ENCODE results near the gene MRPL36. TPM values are rescaled to one million over a fixed set of nuclear protein-coding genes. Genes with fewer than 3 reads are reported as not detected.

Gene MRPL36
- total and polyA plus RNA-seq, 2 of the 4 experiments (the other 2 are of a cell fraction), result 85.9 to 103 TPM

GRCh38 chr5:1765880-1766235 lies 33.8 kb downstream of the MRPL36 start:
- CTCF ChIA-PET, result no interaction called here
- H3K9ac ChIP-seq (ENCODE audit: low read depth, low read length), result no peak overlapping the region
- no peak overlapping the region for H4K5ac ChIP-seq (ENCODE audit: low read depth, low read length)
- no peaks in the 10 kb centered on the region for H3K79me1 ChIP-seq (ENCODE audit: low read depth in 1 of 2, low read length in 2 of 2)
- no peak overlapping the region for H2BK20ac ChIP-seq (ENCODE audit: low read depth, low read length)
- intact Hi-C loops (cut with micrococcal nuclease), result loop anchor here (2.0 kb wide), 1 partner anchor 35 kb away; the partner anchor contains the start of gene NDUFS6
- peaks cover 7% of the 10 kb centered on the region; the same call in 1 of the 2 replicates for H3K4me1 ChIP-seq (ENCODE audit: control insufficient read depth, insufficient read depth, low read length)
- H3K27me3 ChIP-seq (ENCODE audit: control insufficient read depth, insufficient read depth, low read length), result peaks cover 5% of the 10 kb centered on the region
- no peak overlapping the region for H2AK5ac ChIP-seq (ENCODE audit: low read depth, low read length)
- TF ChIP-seq SMC3 (IDR thresholded peaks at IDR 0.05; ENCODE audit: low read depth, low read length) (no peak), CTCF (conservative IDR thresholded peaks at IDR 0.05; ENCODE audit: low read depth, low read length) (no peak)
- no peak for DNase-seq
- BruUV-seq (replicated peaks), result no TSS peak
- no peaks in the 10 kb centered on the region for H3K9me3 ChIP-seq (ENCODE audit: control insufficient read depth, insufficient read depth, low read length)
- H2BK5ac ChIP-seq (ENCODE audit: low read depth, low read length, poor library complexity, severe bottlenecking), result no peak overlapping the region
- H3K18ac ChIP-seq (ENCODE audit: low read depth, low read length), result no peak overlapping the region
- ATAC-seq (ENCODE audit: low read depth), result no peak
- no peak overlapping the region for H2AK9ac ChIP-seq (replicated peaks; ENCODE audit: low read depth, low read length, poor library complexity)
- dilution Hi-C loops (cut with HindIII; ENCODE audit: low sequenced_read_pairs, unreplicated experiment), result no loop called here
- no peak overlapping the region for H3K14ac ChIP-seq (replicated peaks; ENCODE audit: low read depth, low read length)
- H3K4ac ChIP-seq (ENCODE audit: low read depth, low read length), result no peak overlapping the region
- H3K36me3 ChIP-seq (ENCODE audit: control insufficient read depth, insufficient read depth, low read length), result no peaks in the 10 kb centered on the region
- no peak overlapping the region for H3K23ac ChIP-seq (ENCODE audit: low read depth, low read length)
- H2AFZ ChIP-seq (replicated peaks; ENCODE audit: low read length, poor library complexity), result no peak overlapping the region
- no peak overlapping the region for H3K4me2 ChIP-seq (ENCODE audit: low read depth, low read length)
- H4K91ac ChIP-seq (ENCODE audit: insufficient read depth, low read depth, low read length), result no peak overlapping the region
- no peak overlapping the region for H2BK120ac ChIP-seq (ENCODE audit: low read depth, low read length)
- in situ Hi-C loops (cut with MboI; ENCODE audit: low sequenced_read_pairs), result no loop called here
- whole genome bisulfite sequencing, 2 experiments (ENCODE audit: extremely low coverage in 2 of 2, insufficient read length in 1 of 2), result 85% methylated on average over 2 of the region's 3 CpGs; no CpG with 5 or more reads in 1 of the 2 experiments
- POLR2A ChIA-PET (ENCODE audit: unreplicated experiment), result no interaction called here
- no peaks in the 10 kb centered on the region for H3K9me1 ChIP-seq (ENCODE audit: insufficient read depth, low read length)
- no peak overlapping the region for H3K4me3 ChIP-seq (ENCODE audit: insufficient read depth, low read depth, low read length)
- no peak overlapping the region for H3K27ac ChIP-seq (ENCODE audit: insufficient read depth, low read length)
- no peak overlapping the region for H3K56ac ChIP-seq (ENCODE audit: extremely low read depth, insufficient read depth, low read length)
- no peak overlapping the region for H2BK15ac ChIP-seq (ENCODE audit: low read depth, low read length)
- H4K8ac ChIP-seq (ENCODE audit: low read depth in 2 of 2, low read length in 2 of 2), result no peak overlapping the region
- no peaks in the 10 kb centered on the region for H4K20me1 ChIP-seq (ENCODE audit: insufficient read depth, low read length)

Measured in IMR-90 (cell line).